ENCODE measurements around the gene PRG3.
"Not testable (repeated sequence)": the region's sequence is repeated elsewhere in the genome, so short reads cannot be mapped to it uniquely, and the experiment has no call there.

PRG3 gene

GRCh38 chr11:57358543-57358961 lies 22.4 kb downstream of the PRG3 start:
- DNase-seq = no peak

DNA sequence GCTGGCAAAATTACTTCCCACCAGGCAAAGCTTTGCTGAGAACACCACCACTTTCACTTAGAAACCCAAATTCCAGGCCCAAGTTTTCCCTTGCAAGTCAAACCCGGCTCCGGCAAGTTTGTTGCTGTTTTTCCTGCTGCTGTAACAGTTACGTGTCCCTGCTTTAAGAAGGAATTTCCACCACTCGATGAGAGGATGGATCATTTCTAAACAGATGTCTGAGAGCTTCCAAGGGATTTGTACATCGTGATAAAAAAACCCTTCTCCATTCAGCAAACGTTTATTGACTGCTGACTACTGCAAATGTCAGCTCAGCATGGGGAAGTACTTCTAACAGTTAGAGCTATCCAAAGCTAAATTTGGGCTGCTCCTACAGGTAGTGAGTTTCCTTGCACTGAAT lies 23.1 kb downstream of the PRG3 start:
- DNase-seq = no peak

DNA sequence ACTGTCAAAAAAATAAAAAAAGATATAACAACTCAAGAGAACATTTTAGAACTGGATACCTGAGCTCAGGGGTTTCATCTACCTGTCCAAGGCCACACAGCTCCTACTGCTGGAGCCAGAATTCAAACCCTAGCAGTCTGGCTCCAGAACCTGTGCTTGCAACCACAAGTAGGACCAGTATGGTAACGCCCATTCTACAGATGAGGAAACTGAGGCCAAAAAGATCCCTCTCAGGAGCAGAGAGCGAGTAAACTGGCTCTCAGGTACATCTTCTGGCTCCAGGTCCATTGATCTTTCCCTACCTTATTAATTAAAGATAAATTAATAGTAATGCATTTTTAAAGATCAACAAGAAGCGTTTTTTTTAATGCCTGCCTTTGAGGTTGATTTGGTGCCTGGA lies 23.6 kb downstream of the PRG3 start:
- DNase-seq = no peak

- no peak for DNase-seq
These were observed 24.7 kb downstream of the PRG3 start for GRCh38 chr11:57356268-57356667.

GRCh38 chr11:57354699-57355098 lies 26.3 kb downstream of the PRG3 start:
- no peak for DNase-seq

GRCh38 chr11:57353852-57354251 lies 27.1 kb downstream of the PRG3 start:
- DNase-seq = no peak

DNA sequence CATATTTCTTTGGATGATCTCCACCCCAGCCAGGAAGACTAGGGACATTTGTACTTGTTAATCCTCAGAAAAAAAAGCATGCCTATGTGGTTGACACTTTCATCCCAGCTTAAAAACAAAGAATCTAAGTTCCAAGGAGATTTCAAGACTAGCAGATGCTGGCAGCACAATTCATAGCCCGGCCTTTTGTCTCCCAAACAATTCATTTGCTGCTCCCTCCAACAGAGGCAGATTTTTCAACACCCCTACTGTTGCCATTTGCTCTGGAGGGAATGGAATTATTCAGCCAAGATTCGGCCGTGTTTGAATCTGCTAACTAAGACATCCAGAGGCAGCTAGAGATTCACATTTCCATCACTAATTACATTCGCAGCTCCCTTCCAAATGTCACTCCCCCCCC lies 27.5 kb downstream of the PRG3 start:
- DNase-seq = no peak

DNA sequence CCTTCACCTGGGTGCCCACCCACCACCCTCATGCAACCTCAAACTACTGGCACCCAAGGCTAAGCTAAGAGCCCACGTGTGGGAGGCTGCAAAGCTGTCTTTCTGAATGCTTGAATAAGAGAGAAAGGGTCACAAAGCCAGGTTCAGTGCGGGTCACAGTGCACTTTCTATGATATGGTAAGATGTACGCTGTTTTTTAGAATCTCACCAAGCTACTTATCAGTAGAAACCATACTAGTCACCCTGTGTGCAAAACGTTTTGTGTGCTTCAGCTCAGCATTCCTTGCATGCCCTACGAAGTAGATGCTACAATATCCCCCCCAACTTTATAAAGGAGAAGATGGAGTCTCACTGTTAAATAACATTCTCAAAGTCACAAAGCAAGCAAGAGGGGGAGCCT lies 27.9 kb downstream of the PRG3 start:
- DNase-seq = no peak

DNA sequence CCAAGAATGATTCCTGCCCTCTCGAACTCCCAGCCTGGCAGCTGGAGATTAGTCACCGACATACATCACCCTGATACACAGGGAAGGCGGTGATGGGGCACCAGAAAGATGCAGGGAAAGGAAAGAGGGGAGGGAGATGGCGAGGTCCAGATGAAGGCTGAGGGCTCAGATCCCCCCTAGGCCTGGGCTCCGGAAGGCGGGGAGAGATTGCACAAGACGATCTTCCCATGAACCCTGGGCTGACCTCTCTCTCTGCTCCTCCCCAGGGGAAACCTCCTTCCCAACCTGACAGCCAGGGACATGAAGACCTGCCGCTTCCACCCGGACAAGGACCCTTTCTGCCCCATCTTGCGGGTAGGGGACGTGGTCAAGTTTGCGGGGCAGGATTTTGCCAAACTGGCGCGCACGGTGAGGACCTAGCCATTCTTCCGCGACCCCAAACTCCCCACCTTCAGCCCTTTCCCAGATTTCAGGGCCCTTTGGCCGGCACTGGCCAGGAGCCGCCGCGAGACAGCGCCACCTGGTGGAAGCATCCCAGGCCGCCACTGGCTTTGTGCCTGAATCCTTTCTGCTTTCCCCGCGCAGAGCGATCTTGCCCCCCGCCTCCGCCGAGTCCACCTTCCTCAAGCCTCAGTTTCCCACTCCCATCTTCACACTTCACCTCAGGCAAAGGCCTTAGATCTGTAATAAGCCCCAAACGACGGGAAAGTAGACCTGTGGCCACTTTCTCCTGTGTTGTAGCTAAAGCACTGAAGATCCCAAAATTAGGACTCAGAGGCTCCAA lies 31.3 kb downstream of the PRG3 start:
- no peak for DNase-seq

GRCh38 chr11:57348636-57349313 lies 32.2 kb downstream of the PRG3 start:
- DNase-seq = no peak

DNA sequence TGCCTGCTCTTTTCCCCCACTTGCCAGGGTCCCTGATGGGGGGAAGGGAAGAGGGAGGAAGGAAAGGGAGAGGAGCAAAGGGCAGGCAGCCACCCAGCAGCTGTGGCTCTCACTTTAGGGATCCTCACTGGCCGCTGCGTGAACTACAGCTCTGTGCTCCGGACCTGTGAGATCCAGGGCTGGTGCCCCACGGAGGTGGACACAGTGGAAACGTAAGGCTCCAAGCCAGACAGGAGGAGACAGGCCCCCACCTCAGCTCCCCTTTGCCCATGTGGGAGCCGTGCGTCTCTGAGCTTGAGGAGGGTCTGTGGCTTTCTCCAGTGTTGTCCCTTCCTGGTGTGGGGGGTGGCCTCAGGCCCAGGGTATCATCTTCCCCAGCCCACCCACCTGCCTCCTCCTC lies 32.9 kb downstream of the PRG3 start:
- DNase-seq = no peak

DNA sequence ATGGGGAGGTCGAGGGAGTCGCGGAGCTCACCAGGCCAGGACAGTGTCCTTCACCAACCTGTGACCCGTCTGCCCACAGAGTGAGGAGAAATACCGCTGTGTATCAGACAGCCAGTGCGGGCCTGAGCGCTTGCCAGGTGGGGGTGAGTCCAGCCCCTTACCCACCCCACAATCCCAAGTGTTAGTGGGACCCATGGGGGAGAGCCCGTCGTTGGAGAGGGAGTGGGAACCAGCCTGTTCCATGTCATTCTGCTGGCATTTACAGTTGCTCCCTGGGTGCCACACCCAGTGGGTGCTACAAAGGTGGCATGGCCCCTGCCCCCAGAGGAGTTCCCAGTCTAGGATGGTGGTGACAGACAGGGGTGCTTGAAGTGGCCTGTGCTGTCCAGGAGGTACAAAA lies 33.6 kb downstream of the PRG3 start:
- DNase-seq = no peak

- DNase-seq = peak; percentile 12
These were observed 35.3 kb downstream of the PRG3 start for GRCh38 chr11:57345555-57346211.

DNA sequence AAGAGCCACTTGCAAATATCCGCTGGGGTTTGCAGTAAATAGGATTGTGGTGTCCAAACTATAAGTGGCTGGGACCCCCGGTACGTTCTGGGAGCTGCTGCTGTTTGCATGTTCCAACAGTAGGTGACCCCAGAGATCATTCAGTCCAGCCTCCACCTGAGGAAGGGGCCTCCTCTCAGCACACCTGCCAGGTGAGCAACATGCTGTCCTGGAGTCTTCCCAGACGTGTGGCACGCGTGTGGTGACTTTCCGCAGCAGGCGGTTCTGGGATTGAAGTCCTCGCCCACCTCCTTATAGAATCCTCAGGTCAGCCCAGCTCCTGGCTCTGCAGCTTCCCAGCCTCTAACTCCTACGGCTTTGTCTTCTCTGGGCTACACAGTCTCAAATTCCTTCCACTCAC lies 36.1 kb downstream of the PRG3 start:
- no peak for DNase-seq

- no peak for DNase-seq
These were observed 37.1 kb downstream of the PRG3 start for GRCh38 chr11:57343825-57344224.

GRCh38 chr11:57342702-57343101 lies 38.2 kb downstream of the PRG3 start:
- DNase-seq = no peak

GRCh38 chr11:57341250-57341808 lies 39.6 kb downstream of the PRG3 start:
- DNase-seq = no peak

DNA sequence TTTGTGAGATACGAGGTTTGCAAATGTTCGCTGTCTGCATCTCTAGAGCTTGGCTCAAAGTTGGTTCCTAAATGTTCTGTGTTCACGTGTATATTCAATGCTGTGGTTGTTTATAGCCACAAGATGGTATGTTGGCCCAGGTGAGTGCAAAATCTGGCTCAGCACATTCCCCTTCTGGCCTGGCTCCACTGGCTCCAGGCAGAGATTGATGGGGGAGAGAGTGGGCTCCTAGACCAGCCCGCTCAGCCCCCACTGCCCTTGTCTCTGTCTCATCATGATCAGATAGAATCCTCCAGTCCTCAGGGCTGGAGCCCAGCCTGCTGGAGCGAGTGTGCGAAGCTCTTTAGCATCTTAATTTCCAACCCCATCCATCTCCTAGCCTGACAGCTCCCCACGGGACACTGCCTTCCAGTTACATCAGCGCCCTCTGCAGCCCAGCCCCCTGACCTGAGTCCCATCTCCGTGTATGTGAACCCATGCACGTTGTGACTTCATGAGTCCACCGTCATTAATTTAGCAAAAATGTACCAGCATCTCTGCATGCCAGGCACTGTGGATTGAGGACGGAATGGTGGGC lies 40.8 kb downstream of the PRG3 start:
- no peak for DNase-seq

- DNase-seq = no peak
These were observed 41.6 kb downstream of the PRG3 start for GRCh38 chr11:57339328-57339727.

GRCh38 chr11:57338142-57338541 lies 42.8 kb downstream of the PRG3 start, which contains the start of gene P2RX3:
Gene P2RX3 (plus strand): TSS chr11:57338352. CDS start chr11:57338551, 199 bp downstream.
- no peak for DNase-seq

DNA sequence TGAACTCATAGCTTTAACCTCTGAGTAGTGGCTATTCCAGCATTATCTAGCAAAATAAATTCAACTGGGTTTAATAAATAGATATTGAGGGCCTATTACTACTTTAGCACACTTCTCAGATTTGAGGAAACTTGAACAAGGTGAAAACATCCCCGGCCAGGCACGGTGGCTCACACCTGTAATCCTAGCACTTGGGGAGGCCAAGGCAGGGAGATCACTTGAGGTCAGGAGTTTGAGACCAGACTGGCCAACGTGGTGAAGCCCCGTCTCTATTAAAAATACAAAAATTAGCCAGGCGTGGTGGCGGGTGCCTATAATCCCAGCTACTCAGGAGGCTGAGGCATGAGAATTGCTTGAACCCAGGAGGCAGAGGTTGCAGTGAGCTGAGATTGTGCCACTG lies 44.1 kb downstream of the PRG3 start:
- DNase-seq = not testable (repeated sequence)

DNA sequence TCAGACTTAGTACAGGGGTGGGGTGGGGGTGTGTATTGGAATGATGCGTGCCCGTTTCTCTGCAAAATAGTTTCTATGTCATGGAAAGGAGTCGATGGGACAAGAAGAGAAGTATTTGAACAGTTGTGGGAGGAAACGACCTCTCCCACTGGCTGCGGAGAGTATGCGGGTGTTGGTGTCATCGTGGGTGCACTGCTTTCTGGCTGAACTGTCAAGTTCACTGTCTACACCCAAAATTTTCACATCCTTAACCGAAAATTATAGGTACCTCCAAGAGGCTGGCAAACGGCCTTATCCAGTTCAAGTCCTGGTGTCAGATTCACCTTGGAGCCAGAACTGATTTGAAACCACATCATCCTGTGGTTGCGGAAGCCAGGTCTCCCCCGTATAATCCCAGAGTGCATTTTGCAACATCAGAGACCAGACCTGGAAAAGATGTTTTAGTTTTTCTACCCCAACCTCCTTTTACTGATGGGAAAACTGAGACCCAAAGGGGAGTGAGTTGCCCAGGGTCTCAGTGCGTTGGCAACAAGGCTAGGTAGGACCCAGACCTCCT lies 44.8 kb downstream of the PRG3 start:
- DNase-seq = no peak
